H1 (cell line): ENCODE measurements around the gene CORO2B. TPM values are rescaled to one million over a fixed set of nuclear protein-coding genes. Genes with fewer than 3 reads are reported as not detected.

Experiments used
- CTCF ChIA-PET: fragments of 300-600 bp; sonication (Branson Sonifier 250); formaldehyde crosslinking; loops from one replicate; lab custom pipeline; 2021; ENCODE audit not compliant: partially characterized antibody; lab: Charles Lee
- POLR2A ChIA-PET: fragments of 300-600 bp; sonication (Branson Sonifier 250); formaldehyde crosslinking; loops from one replicate; lab custom pipeline; 2021; ENCODE audit warnings: inconsistent platforms; ENCODE audit not compliant: partially characterized antibody; lab: Charles Lee
- DNase-seq, 2 experiments: peaks; one replicate each; pipeline versions ENCODE4 v3.0.0 to v3.0.0-alpha.2; 2010 to 2022; ENCODE audit warnings: low spot score in 2 of 2, low read depth in 1 of 2, mixed read lengths in 1 of 2
- FAIRE-seq: peaks from 2 replicates; lab custom pipeline; 2011; peaks lifted over from hg19 to GRCh38; lab: Jason Lieb, UNC
- H2AFZ ChIP-seq: 2 replicates; pipeline ENCODE4 v1.8.1; 2012; ENCODE audit warnings: low read length, inconsistent platforms
- H2AK5ac ChIP-seq: 2 replicates; pipeline ENCODE4 v1.6.1; 2013; ENCODE audit warnings: low read depth, low read length
- H2BK120ac ChIP-seq: replicated peaks from 2 replicates; pipeline ENCODE3; 2013; ENCODE audit warnings: low read depth, low read length, inconsistent platforms
- H2BK12ac ChIP-seq: 2 replicates; pipeline ENCODE4 v1.6.1; 2013; ENCODE audit warnings: low read depth, low read length
- H2BK15ac ChIP-seq: 2 replicates; pipeline ENCODE4 v1.6.1; 2013; ENCODE audit warnings: low read length
- H2BK20ac ChIP-seq: 2 replicates; pipeline ENCODE4 v1.6.1; 2013; ENCODE audit warnings: low read length
- H2BK5ac ChIP-seq: 2 replicates; pipeline ENCODE4 v1.6.1; 2013; ENCODE audit warnings: low read depth, low read length
- H3K14ac ChIP-seq: 2 replicates; pipeline ENCODE4 v1.6.1; 2013; ENCODE audit warnings: inconsistent platforms; ENCODE audit not compliant: insufficient read length
- H3K18ac ChIP-seq: 2 replicates; pipeline ENCODE4 v1.6.1; 2013; ENCODE audit warnings: low read length; ENCODE audit errors: extremely low read depth
- H3K23ac ChIP-seq: 2 replicates; pipeline ENCODE4 v1.6.1; 2013; ENCODE audit warnings: inconsistent platforms; ENCODE audit not compliant: insufficient read length
- H3K23me2 ChIP-seq: 2 replicates; pipeline ENCODE4 v1.6.1; 2013; ENCODE audit warnings: low read depth, low read length
- H3K27ac ChIP-seq: 2 replicates; pipeline ENCODE4 v1.6.1; 2011; ENCODE audit warnings: low read depth, low read length, inconsistent platforms
- H3K27me3 ChIP-seq, 4 experiments: replicated peaks in 1 of 4; 1 replicate in 1 of 4; 2 replicates in 3 of 4; pipeline versions ENCODE4 v1.6.1 to v1.8.1; 2011 to 2013; ENCODE audit warnings: low read length in 3 of 4, mild to moderate bottlenecking in 3 of 4, inconsistent platforms in 2 of 4, mixed read lengths in 2 of 4, moderate library complexity in 1 of 4; ENCODE audit not compliant: control insufficient read depth in 3 of 4, insufficient read depth in 3 of 4; ENCODE audit errors: extremely low read depth in 1 of 4
- H3K36me3 ChIP-seq, 4 experiments: 2 replicates each; pipeline versions ENCODE4 v1.6.1 to v1.8.1; 2011 to 2013; ENCODE audit warnings: mild to moderate bottlenecking in 4 of 4, low read length in 3 of 4, moderate library complexity in 2 of 4, control low read depth in 1 of 4, inconsistent platforms in 1 of 4; ENCODE audit not compliant: insufficient read depth in 4 of 4, control insufficient read depth in 2 of 4
- H3K4ac ChIP-seq: replicated peaks from 2 replicates; pipeline ENCODE3; 2013; ENCODE audit warnings: low read length, low read depth, mixed read lengths, inconsistent platforms; ENCODE audit not compliant: insufficient read length
- H3K4me1 ChIP-seq, 4 experiments: replicated peaks in 1 of 4; 1 replicate in 1 of 4; 2 replicates in 3 of 4; pipeline versions ENCODE4 v1.6.1 to v1.8.1; 2011 to 2013; ENCODE audit warnings: low read length in 3 of 4, inconsistent platforms in 2 of 4, mixed read lengths in 1 of 4; ENCODE audit not compliant: insufficient read depth in 4 of 4, control insufficient read depth in 3 of 4
- H3K4me2 ChIP-seq, 2 experiments: 2 replicates each; pipeline versions ENCODE4 v1.6.1 to v1.8.1; 2011 to 2013; ENCODE audit warnings: low read depth in 2 of 2, low read length in 2 of 2, control low read depth in 1 of 2, inconsistent platforms in 1 of 2, mild to moderate bottlenecking in 1 of 2; ENCODE audit not compliant: insufficient read depth in 1 of 2
- H3K4me3 ChIP-seq, 4 experiments: fragments of 200-600, 300-600 bp in 1 of 4; sonication (generic), shearing (Covaris generic), sonication (Bioruptor Twin) in 1 of 4; 2 replicates each; pipeline versions ENCODE4 v1.5.1 to v1.8.1; 2011 to 2016; ENCODE audit warnings: low read length in 4 of 4, low read depth in 3 of 4, control low read depth in 2 of 4, inconsistent platforms in 2 of 4, mild to moderate bottlenecking in 2 of 4, mixed read lengths in 1 of 4, moderate library complexity in 1 of 4; ENCODE audit not compliant: insufficient read depth in 2 of 4; ENCODE audit errors: extremely low read depth in 1 of 4
- H3K56ac ChIP-seq: replicated peaks from 2 replicates; pipeline ENCODE3; 2013; ENCODE audit warnings: low read depth, mild to moderate bottlenecking, mixed read lengths, low read length, inconsistent platforms; ENCODE audit not compliant: insufficient read length
- H3K79me1 ChIP-seq: 2 replicates; pipeline ENCODE4 v1.6.1; 2013; ENCODE audit warnings: low read depth, low read length, control low read depth
- H3K79me2 ChIP-seq, 2 experiments: 2 replicates each; pipeline versions ENCODE4 v1.6.1 to v1.8.1; 2012 to 2013; ENCODE audit warnings: low read length in 2 of 2, mild to moderate bottlenecking in 2 of 2, inconsistent platforms in 1 of 2; ENCODE audit not compliant: insufficient read depth in 2 of 2, control insufficient read depth in 1 of 2
- H3K9ac ChIP-seq, 4 experiments: replicated peaks in 1 of 4; 1 replicate in 1 of 4; 2 replicates in 3 of 4; pipeline versions ENCODE4 v1.6.1 to v1.8.1; 2011 to 2013; ENCODE audit warnings: low read depth in 3 of 4, low read length in 3 of 4, control low read depth in 2 of 4, mild to moderate bottlenecking in 2 of 4, moderate library complexity in 2 of 4, inconsistent platforms in 1 of 4; ENCODE audit errors: extremely low read depth in 1 of 4
- H3K9me3 ChIP-seq, 2 experiments: 2 replicates each; pipeline versions ENCODE4 v1.6.1 to v1.8.1; 2012 to 2013; ENCODE audit warnings: mild to moderate bottlenecking in 2 of 2, moderate library complexity in 2 of 2, control low read depth in 1 of 2, inconsistent platforms in 1 of 2, low read depth in 1 of 2, low read length in 1 of 2, mixed read lengths in 1 of 2; ENCODE audit not compliant: insufficient read depth in 2 of 2
- H4K20me1 ChIP-seq, 2 experiments: replicated peaks in 1 of 2; 2 replicates each; pipeline versions ENCODE3 to v1.8.1; 2011 to 2013; ENCODE audit warnings: inconsistent platforms in 2 of 2, low read length in 2 of 2, mild to moderate bottlenecking in 1 of 2; ENCODE audit not compliant: insufficient read depth in 2 of 2, control insufficient read depth in 1 of 2
- H4K5ac ChIP-seq: 2 replicates; pipeline ENCODE4 v1.6.1; 2013; ENCODE audit warnings: low read length, low read depth, mixed read lengths, inconsistent platforms; ENCODE audit not compliant: insufficient read length
- H4K8ac ChIP-seq: 2 replicates; pipeline ENCODE4 v1.8.0; 2013; ENCODE audit warnings: mild to moderate bottlenecking, moderate library complexity, low read length, inconsistent platforms; ENCODE audit not compliant: insufficient read depth; ENCODE audit errors: extremely low read depth
- H4K91ac ChIP-seq: replicated peaks from 2 replicates; pipeline ENCODE3; 2013; ENCODE audit warnings: low read length, mixed read lengths, inconsistent platforms; ENCODE audit not compliant: insufficient read length
- ZNF274 ChIP-seq: IDR thresholded peaks from 2 replicates; pipeline ENCODE4 v1.7.0; 2012; ENCODE audit warnings: low read length, borderline replicate concordance; ENCODE audit errors: extremely low read depth
- WGBS, 2 experiments: shearing (Covaris generic) in 1 of 2; methylation state at CpG; one replicate each; pipeline versions ENCODE4 v1.1.6 to v1.1.7; 2013 to 2015; ENCODE audit warnings: low lambda C conversion rate in 2 of 2, mixed read lengths in 2 of 2, inconsistent platforms in 1 of 2, low coverage in 1 of 2, missing lambda C conversion rate in 1 of 2; ENCODE audit not compliant: insufficient replicate concordance in 2 of 2, insufficient coverage in 1 of 2, insufficient read length in 1 of 2; ENCODE audit errors: extremely low coverage in 1 of 2, missing lambda C conversion rate in 1 of 2; 5-methylcytosine and 5-hydroxymethylcytosine counted together
- polyA plus RNA-seq, 7 experiments: library from polyadenylated mRNA; depleted of rRNA in 3 of 7; stranded (reverse) in 5 of 7; unstranded in 2 of 7; fragments of >200 nt in 5 of 7; fragments of 200-250 nt in 2 of 7; gene quantifications; 1 replicate in 5 of 7; 2 replicates in 1 of 7; 4 replicates in 1 of 7; pipeline versions ENCODE4 v1.2.1 to v1.2.3, GENCODE V29; 2011 to 2013; ENCODE audit warnings: missing spikeins in 2 of 7, mixed read lengths in 2 of 7
- total RNA-seq: library from RNA; stranded (reverse); fragmentation: NEBNext Ultra II Directional; extraction: Animal tissue kit (Norgen Biotek cat#: 25700); gene quantifications from 2 replicates; pipeline ENCODE4 v1.2.1, GENCODE V29; 2021

CORO2B gene
- total and polyA plus RNA-seq, 2 of the 8 experiments (the other 6 are each of a cell fraction or from before 2014, with no cell fraction given), result 3.4 to 6.7 TPM

DNA sequence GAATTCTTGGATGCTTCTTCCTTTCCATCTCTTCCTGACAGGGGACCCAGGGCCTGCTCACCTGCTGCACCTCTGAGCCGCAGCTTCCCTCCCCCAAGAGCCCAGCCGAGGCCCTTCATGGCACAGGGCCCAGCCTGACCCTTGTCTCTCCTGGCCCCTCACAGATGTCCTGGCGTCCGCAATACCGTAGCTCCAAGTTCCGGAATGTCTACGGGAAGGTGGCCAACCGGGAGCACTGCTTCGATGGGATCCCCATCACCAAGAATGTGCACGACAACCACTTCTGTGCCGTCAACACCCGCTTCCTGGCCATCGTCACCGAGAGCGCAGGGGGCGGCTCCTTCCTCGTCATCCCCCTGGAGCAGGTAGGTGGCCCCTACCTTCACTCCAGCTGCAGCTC lies 66.2 kb downstream of the CORO2B start:
- H3K23me2 ChIP-seq, result no peaks in the 10 kb centered on the region
- no peak overlapping the region for H2BK5ac ChIP-seq
- no peak overlapping the region for H3K4me2 ChIP-seq
- no peak overlapping the region for H3K18ac ChIP-seq
- 86% methylated on average over 17 of the region's 17 CpGs; no CpG with 5 or more reads in 1 of the 2 experiments for WGBS, 2 experiments
- no peak overlapping the region for H3K27ac ChIP-seq
- no peaks in the 10 kb centered on the region for H3K79me2 ChIP-seq
- H3K27me3 ChIP-seq, result no peaks in the 10 kb centered on the region
- H3K23ac ChIP-seq, result no peak overlapping the region
- H4K91ac ChIP-seq, result no peak overlapping the region
- no peaks in the 10 kb centered on the region for H3K79me1 ChIP-seq
- no peak overlapping the region for H3K4ac ChIP-seq
- H2BK120ac ChIP-seq, result no peak overlapping the region
- H4K20me1 ChIP-seq, result no peaks in the 10 kb centered on the region
- ChIA-PET POLR2A (no interaction called here), CTCF (interaction anchor here (1.0 to 24.3 kb wide), 7 partner anchors 9 to 95 kb away, joined by 3 to 569 read pairs (median 10); no protein-coding TSS in a partner anchor)
- FAIRE-seq (no peak), DNase-seq (no peak)
- H2BK12ac ChIP-seq, result no peak overlapping the region
- H4K5ac ChIP-seq, result no peak overlapping the region
- H3K14ac ChIP-seq, result no peak overlapping the region
- H3K4me3 ChIP-seq, result no peak overlapping the region
- H2BK15ac ChIP-seq, result no peak overlapping the region
- no peak overlapping the region for H2AK5ac ChIP-seq
- H4K8ac ChIP-seq, result no peak overlapping the region
- H2AFZ ChIP-seq, result no peak overlapping the region
- peaks cover 0 to 12% (median 5%) of the 10 kb centered on the region in 4 experiments; a peak in 5 of 7 replicates for H3K4me1 ChIP-seq
- no peak overlapping the region for H3K56ac ChIP-seq
- H2BK20ac ChIP-seq, result no peak overlapping the region
- no peak overlapping the region for H3K9ac ChIP-seq
- H3K36me3 ChIP-seq, result no peaks in the 10 kb centered on the region
- H3K9me3 ChIP-seq, result no peaks in the 10 kb centered on the region
- no peak for TF ChIP-seq ZNF274
